NB4 (cell line): ENCODE results near the gene LMO1.

Source experiments
- TF ChIP-seq, protein P1 (sequence below): IDR thresholded peaks from one replicate; pipeline ENCODE4 v1.5.1; 2012; ENCODE audit warnings: low read depth, low read length
- TF ChIP-seq, protein P2 (sequence below): IDR thresholded peaks from 2 replicates; pipeline ENCODE4 v1.6.1; 2011; ENCODE audit warnings: low read depth, low read length

DNA sequence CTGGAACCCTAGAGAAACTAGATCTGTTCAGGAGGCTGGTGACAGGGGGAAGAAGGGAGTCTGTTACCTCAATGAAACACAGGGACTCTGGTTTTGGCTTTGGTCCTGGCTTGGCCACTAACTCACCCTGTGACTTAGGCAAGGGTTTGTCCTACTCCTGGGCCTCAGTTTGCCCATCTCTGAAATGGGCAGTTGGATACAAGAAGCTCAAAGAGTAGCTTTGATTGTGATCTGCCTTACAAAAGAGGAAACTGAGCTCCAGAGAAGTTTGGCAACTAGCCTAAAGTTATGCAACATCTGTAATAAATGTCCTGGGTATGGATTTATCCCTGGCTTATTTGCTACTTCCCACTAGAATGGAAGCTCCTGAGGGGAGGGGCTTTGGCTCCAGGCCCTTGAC, 24.0 kb upstream of the LMO1 start:
- TF ChIP-seq, protein P1, sequence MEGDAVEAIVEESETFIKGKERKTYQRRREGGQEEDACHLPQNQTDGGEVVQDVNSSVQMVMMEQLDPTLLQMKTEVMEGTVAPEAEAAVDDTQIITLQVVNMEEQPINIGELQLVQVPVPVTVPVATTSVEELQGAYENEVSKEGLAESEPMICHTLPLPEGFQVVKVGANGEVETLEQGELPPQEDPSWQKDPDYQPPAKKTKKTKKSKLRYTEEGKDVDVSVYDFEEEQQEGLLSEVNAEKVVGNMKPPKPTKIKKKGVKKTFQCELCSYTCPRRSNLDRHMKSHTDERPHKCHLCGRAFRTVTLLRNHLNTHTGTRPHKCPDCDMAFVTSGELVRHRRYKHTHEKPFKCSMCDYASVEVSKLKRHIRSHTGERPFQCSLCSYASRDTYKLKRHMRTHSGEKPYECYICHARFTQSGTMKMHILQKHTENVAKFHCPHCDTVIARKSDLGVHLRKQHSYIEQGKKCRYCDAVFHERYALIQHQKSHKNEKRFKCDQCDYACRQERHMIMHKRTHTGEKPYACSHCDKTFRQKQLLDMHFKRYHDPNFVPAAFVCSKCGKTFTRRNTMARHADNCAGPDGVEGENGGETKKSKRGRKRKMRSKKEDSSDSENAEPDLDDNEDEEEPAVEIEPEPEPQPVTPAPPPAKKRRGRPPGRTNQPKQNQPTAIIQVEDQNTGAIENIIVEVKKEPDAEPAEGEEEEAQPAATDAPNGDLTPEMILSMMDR, result no peak
- TF ChIP-seq, protein P2, sequence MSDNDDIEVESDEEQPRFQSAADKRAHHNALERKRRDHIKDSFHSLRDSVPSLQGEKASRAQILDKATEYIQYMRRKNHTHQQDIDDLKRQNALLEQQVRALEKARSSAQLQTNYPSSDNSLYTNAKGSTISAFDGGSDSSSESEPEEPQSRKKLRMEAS, result no peak
